Neuronal stem cell (in vitro differentiated cells): ENCODE data around the gene LCN10.

Experiments
- DNase-seq: peaks from one replicate; pipeline ENCODE4 v3.0.0-alpha.2; 2013; ENCODE audit warnings: low spot score
- H2AFZ ChIP-seq: one replicate; pipeline ENCODE4 v1.6.1; 2013; ENCODE audit warnings: mild to moderate bottlenecking, low read length, inconsistent platforms
- H2AK5ac ChIP-seq: 2 replicates; pipeline ENCODE4 v1.6.1; 2013; ENCODE audit warnings: low read depth, mild to moderate bottlenecking, inconsistent platforms, low read length, moderate library complexity, mixed read lengths
- H2BK120ac ChIP-seq: 2 replicates; pipeline ENCODE4 v1.6.1; 2013; ENCODE audit warnings: low read depth, mild to moderate bottlenecking, inconsistent platforms, low read length, moderate library complexity, mixed read lengths
- H2BK12ac ChIP-seq: one replicate; pipeline ENCODE4 v1.6.1; 2013; ENCODE audit warnings: low read length, inconsistent platforms
- H2BK15ac ChIP-seq: 2 replicates; pipeline ENCODE4 v1.6.1; 2013; ENCODE audit warnings: mild to moderate bottlenecking, low read length, inconsistent platforms, mixed read lengths
- H2BK5ac ChIP-seq: one replicate; pipeline ENCODE4 v1.6.1; 2013; ENCODE audit warnings: inconsistent platforms, mild to moderate bottlenecking, low read length, moderate library complexity
- H3K14ac ChIP-seq: one replicate; pipeline ENCODE4 v1.6.1; 2013; ENCODE audit warnings: low read length, inconsistent platforms
- H3K18ac ChIP-seq: 2 replicates; pipeline ENCODE4 v1.6.1; 2013; ENCODE audit warnings: low read length, inconsistent platforms
- H3K23ac ChIP-seq: 2 replicates; pipeline ENCODE4 v1.6.1; 2013; ENCODE audit warnings: low read depth, mild to moderate bottlenecking, mixed read lengths, low read length, inconsistent platforms; ENCODE audit not compliant: poor library complexity
- H3K27ac ChIP-seq: replicated peaks from 3 replicates; pipeline ENCODE4 v1.5.1; 2013; ENCODE audit warnings: low read length, inconsistent platforms
- H3K27me3 ChIP-seq, 3 experiments: 2 replicates each; pipeline ENCODE4 v1.6.1; 2013; ENCODE audit warnings: low read length in 3 of 3, mild to moderate bottlenecking in 2 of 3, inconsistent platforms in 1 of 3, low read depth in 1 of 3, mixed read lengths in 1 of 3, moderate library complexity in 1 of 3; ENCODE audit not compliant: control insufficient read depth in 3 of 3, insufficient read depth in 3 of 3
- H3K36me3 ChIP-seq, 2 donors: replicated peaks in 1 of 2; 2 replicates each; pipeline ENCODE4 v1.6.1; 2013; ENCODE audit warnings: low read length in 2 of 2; ENCODE audit not compliant: control insufficient read depth in 2 of 2, insufficient read depth in 2 of 2
- H3K4ac ChIP-seq: 2 replicates; pipeline ENCODE4 v1.6.1; 2013; ENCODE audit warnings: inconsistent platforms, mild to moderate bottlenecking, low read length, moderate library complexity
- H3K4me1 ChIP-seq, 2 donors: 1 replicate in 1 of 2; 2 replicates in 1 of 2; pipeline ENCODE4 v1.6.1; 2013; ENCODE audit warnings: low read length in 2 of 2, low read depth in 1 of 2; ENCODE audit not compliant: control insufficient read depth in 2 of 2, insufficient read depth in 1 of 2
- H3K4me2 ChIP-seq: one replicate; pipeline ENCODE4 v1.6.1; 2013; ENCODE audit warnings: mild to moderate bottlenecking, low read length, inconsistent platforms; ENCODE audit not compliant: insufficient read depth, poor library complexity, severe bottlenecking
- H3K4me3 ChIP-seq, 2 donors: 2 replicates each; pipeline ENCODE4 v1.5.1; 2013; ENCODE audit warnings: low read length in 2 of 2, mild to moderate bottlenecking in 2 of 2, inconsistent platforms in 1 of 2, moderate library complexity in 1 of 2
- H3K79me1 ChIP-seq: one replicate; pipeline ENCODE4 v1.6.1; 2013; ENCODE audit warnings: low read depth, mild to moderate bottlenecking, inconsistent platforms, low read length, moderate library complexity
- H3K9ac ChIP-seq: one replicate; pipeline ENCODE4 v1.6.1; 2013; ENCODE audit warnings: mild to moderate bottlenecking, low read depth, low read length, inconsistent platforms; ENCODE audit not compliant: poor library complexity
- H3K9me3 ChIP-seq, 2 donors: replicated peaks in 1 of 2; 2 replicates each; pipeline versions ENCODE3 to v1.6.1; 2013; ENCODE audit warnings: low read length in 2 of 2, mild to moderate bottlenecking in 2 of 2, inconsistent platforms in 1 of 2, low read depth in 1 of 2, mixed read lengths in 1 of 2, moderate library complexity in 1 of 2; ENCODE audit not compliant: control insufficient read depth in 2 of 2, insufficient read depth in 1 of 2
- H4K8ac ChIP-seq: one replicate; pipeline ENCODE4 v1.6.1; 2013; ENCODE audit warnings: low read depth, mild to moderate bottlenecking, inconsistent platforms, low read length, moderate library complexity
- H4K91ac ChIP-seq: one replicate; pipeline ENCODE4 v1.6.1; 2013; ENCODE audit warnings: low read length, low read depth, mild to moderate bottlenecking, inconsistent platforms; ENCODE audit not compliant: poor library complexity
- WGBS, 2 donors: extraction: QIAGEN DNeasy Blood & Tissue Kit; methylation state at CpG; one replicate each; pipeline ENCODE4 v1.1.7; 2013; ENCODE audit warnings: missing lambda C conversion rate in 2 of 2, mixed read lengths in 1 of 2; ENCODE audit not compliant: insufficient read length in 2 of 2, insufficient replicate concordance in 1 of 2; ENCODE audit errors: extremely low coverage in 2 of 2; 5-methylcytosine and 5-hydroxymethylcytosine counted together

LCN10 gene

GRCh38 chr9:136726631-136727191 is 16.0 kb downstream of the LCN10 start:
- Histone ChIP-seq H3K27ac (no peak overlapping the region), H3K4ac (no peak overlapping the region), H3K14ac (no peak overlapping the region), H3K9ac (no peak overlapping the region), H3K18ac (no peak overlapping the region), H3K23ac (no peak overlapping the region), H2AK5ac (no peak overlapping the region), H2BK5ac (no peak overlapping the region), H3K4me2 (peak overlapping the region; percentile 99), H3K36me3 (peaks cover 37 to 53% of the 10 kb centered on the region in 2 donors), H3K79me1 (peaks cover 15% of the 10 kb centered on the region), H4K91ac (no peak overlapping the region), H3K4me3 (peak overlapping the region in 1 of 2 donors; percentile 99), H3K27me3 (peaks cover 0 to 14% (median 0%) of the 10 kb centered on the region in 3 experiments), H2BK120ac (no peak overlapping the region), H4K8ac (no peak overlapping the region), H2AFZ (no peak overlapping the region), H3K9me3 (peaks cover 0 to 3% of the 10 kb centered on the region in 2 donors), H2BK12ac (no peak overlapping the region), H3K4me1 (peaks cover 13 to 24% of the 10 kb centered on the region in 2 donors), H2BK15ac (no peak overlapping the region)
- no peak for DNase-seq
- no CpG with 5 or more reads among the region's 18 CpGs for WGBS, 2 donors

GRCh38 chr9:136726118-136726517 is 16.6 kb downstream of the LCN10 start:
- no peak overlapping the region for H3K23ac ChIP-seq
- no peak overlapping the region for H2BK120ac ChIP-seq
- no peak for DNase-seq
- H3K27ac ChIP-seq, result no peak overlapping the region
- no peak overlapping the region for H3K4ac ChIP-seq
- H2AK5ac ChIP-seq, result no peak overlapping the region
- peaks cover 0 to 3% of the 10 kb centered on the region in 2 donors for H3K9me3 ChIP-seq
- no peak overlapping the region for H2BK5ac ChIP-seq
- no peak overlapping the region for H3K14ac ChIP-seq
- no peak overlapping the region for H4K91ac ChIP-seq
- no CpG with 5 or more reads among the region's 16 CpGs for WGBS, 2 donors
- H3K4me2 ChIP-seq, result no peak overlapping the region
- peak overlapping the region in 1 of 2 donors; percentile 99 for H3K4me3 ChIP-seq
- no peak overlapping the region for H2AFZ ChIP-seq
- peaks cover 0 to 14% (median 0%) of the 10 kb centered on the region in 3 experiments for H3K27me3 ChIP-seq
- no peak overlapping the region for H4K8ac ChIP-seq
- peaks cover 42 to 59% of the 10 kb centered on the region in 2 donors for H3K36me3 ChIP-seq
- H3K18ac ChIP-seq, result no peak overlapping the region
- H3K4me1 ChIP-seq, result peaks cover 15 to 26% of the 10 kb centered on the region in 2 donors
- no peak overlapping the region for H2BK12ac ChIP-seq
- peaks cover 19% of the 10 kb centered on the region for H3K79me1 ChIP-seq
- H3K9ac ChIP-seq, result no peak overlapping the region
- H2BK15ac ChIP-seq, result no peak overlapping the region

GRCh38 chr9:136725612-136726011 is 17.1 kb downstream of the LCN10 start:
- H3K79me1 ChIP-seq, result peaks cover 19% of the 10 kb centered on the region
- H2BK12ac ChIP-seq, result no peak overlapping the region
- H4K91ac ChIP-seq, result no peak overlapping the region
- no peak overlapping the region for H3K14ac ChIP-seq
- H2BK120ac ChIP-seq, result no peak overlapping the region
- H2AFZ ChIP-seq, result no peak overlapping the region
- H3K27ac ChIP-seq, result no peak overlapping the region
- H3K18ac ChIP-seq, result no peak overlapping the region
- H2AK5ac ChIP-seq, result no peak overlapping the region
- H3K4me2 ChIP-seq, result no peak overlapping the region
- H3K9me3 ChIP-seq, result peaks cover 0 to 3% of the 10 kb centered on the region in 2 donors
- DNase-seq, result no peak
- H3K4me1 ChIP-seq, result peaks cover 20 to 31% of the 10 kb centered on the region in 2 donors
- H3K23ac ChIP-seq, result no peak overlapping the region
- no peak overlapping the region for H3K4me3 ChIP-seq
- H3K36me3 ChIP-seq, result peaks cover 43 to 61% of the 10 kb centered on the region in 2 donors
- no peak overlapping the region for H3K9ac ChIP-seq
- no peak overlapping the region for H2BK15ac ChIP-seq
- H3K27me3 ChIP-seq, result peaks cover 0 to 14% (median 0%) of the 10 kb centered on the region in 3 experiments
- no CpG with 5 or more reads among the region's 10 CpGs for WGBS, 2 donors
- H4K8ac ChIP-seq, result no peak overlapping the region
- no peak overlapping the region for H3K4ac ChIP-seq
- no peak overlapping the region for H2BK5ac ChIP-seq

- Histone ChIP-seq H3K23ac (no peak overlapping the region), H2BK15ac (no peak overlapping the region), H3K27ac (no peak overlapping the region), H3K9ac (no peak overlapping the region), H3K9me3 (peaks cover 0 to 3% of the 10 kb centered on the region in 2 donors), H3K4me3 (no peak overlapping the region), H3K79me1 (peaks cover 19% of the 10 kb centered on the region), H2BK120ac (no peak overlapping the region), H3K4ac (no peak overlapping the region), H4K8ac (no peak overlapping the region), H3K36me3 (peaks cover 43 to 61% of the 10 kb centered on the region in 2 donors), H3K4me1 (peaks cover 26 to 38% of the 10 kb centered on the region in 2 donors), H3K14ac (no peak overlapping the region), H2BK12ac (no peak overlapping the region), H3K27me3 (peaks cover 0 to 14% (median 0%) of the 10 kb centered on the region in 3 experiments), H2AK5ac (no peak overlapping the region), H3K4me2 (no peak overlapping the region), H4K91ac (no peak overlapping the region), H3K18ac (no peak overlapping the region), H2BK5ac (no peak overlapping the region), H2AFZ (no peak overlapping the region)
- DNase-seq, result no peak
- no CpG with 5 or more reads among the region's 7 CpGs for WGBS, 2 donors
Measured at GRCh38 chr9:136724772-136725171, 18.0 kb downstream of the LCN10 start.
